Mucosa of descending colon (tissue), 3 donors: ENCODE results near the gene SRL. TPM values are rescaled to one million over a fixed set of nuclear protein-coding genes. Genes with fewer than 3 reads are reported as not detected.

Source experiments
- ATAC-seq: fragments of 200-7000 bp; cut with Tn5 transposase; one replicate; pipeline ENCODE4 v1.9.1; 2020; ENCODE audit warnings: mild to moderate bottlenecking, moderate library complexity
- DNase-seq, 3 donors: peaks; one replicate each; pipeline ENCODE4 v3.0.0-alpha.2; 2020
- H3K36me3 ChIP-seq: fragments of 200-600 bp; one replicate; pipeline ENCODE4 v1.8.0; 2021; ENCODE audit warnings: low read depth, mild to moderate bottlenecking
- H3K4me1 ChIP-seq: fragments of 200-600 bp; one replicate; pipeline ENCODE4 v1.8.0; 2021; ENCODE audit warnings: low read depth, mild to moderate bottlenecking
- H3K4me3 ChIP-seq: fragments of 200-600 bp; one replicate; pipeline ENCODE4 v1.8.0; 2021; ENCODE audit warnings: mild to moderate bottlenecking
- H3K9me3 ChIP-seq: fragments of 200-600 bp; one replicate; pipeline ENCODE4 v1.8.0; 2021; ENCODE audit warnings: mild to moderate bottlenecking
- CTCF ChIP-seq: fragments of 200-600 bp; IDR thresholded peaks from one replicate; pipeline ENCODE4 v1.8.0; 2022; ENCODE audit warnings: antibody characterized with exemption, mild to moderate bottlenecking
- intact Hi-C, 2 donors: fragments of 100-400 bp; cut with DNase I in 1 of 2; cut with micrococcal nuclease in 1 of 2; formaldehyde crosslinking; loops; one replicate each; pipeline versions ENCODE4 v1.11.0 to v1.11.1; 2022; cut with DNase I, micrococcal nuclease
- total RNA-seq, 3 donors: library from RNA; stranded (reverse); fragmentation: NEBNext Ultra II Directional in 2 of 3; extraction: Animal tissue kit (Norgen Biotek cat#: 25700) in 2 of 3; gene quantifications; one replicate each; pipeline versions ENCODE4 v1.2.1 to v1.2.4, GENCODE V29; 2021 to 2023
- donor health status: DM: no; HTN: no; CAD: no; lungs with moderate emphysema.
- donor health status: DM: no; HTN: no; CAD: no.
- donor health status: DM: no; HTN: yes; CAD: no.

SRL gene
- total RNA-seq, 3 donors from 2014 or later: 0.35 to 1.2 (median 0.41) TPM

GRCh38 chr16:4273858-4274311 lies 32.0 kb upstream of the SRL start:
- Histone ChIP-seq H3K36me3 (no peaks in the 10 kb centered on the region), H3K9me3 (no peaks in the 10 kb centered on the region), H3K4me3 (peak overlapping the region; percentile 34), H3K4me1 (peaks cover 9% of the 10 kb centered on the region)
- peak in 2 of 3 donors; percentile 74 to 79 for DNase-seq
- TF ChIP-seq CTCF: no peak
- ATAC-seq: peak; percentile 27
- intact Hi-C loops: no loop called here

DNA sequence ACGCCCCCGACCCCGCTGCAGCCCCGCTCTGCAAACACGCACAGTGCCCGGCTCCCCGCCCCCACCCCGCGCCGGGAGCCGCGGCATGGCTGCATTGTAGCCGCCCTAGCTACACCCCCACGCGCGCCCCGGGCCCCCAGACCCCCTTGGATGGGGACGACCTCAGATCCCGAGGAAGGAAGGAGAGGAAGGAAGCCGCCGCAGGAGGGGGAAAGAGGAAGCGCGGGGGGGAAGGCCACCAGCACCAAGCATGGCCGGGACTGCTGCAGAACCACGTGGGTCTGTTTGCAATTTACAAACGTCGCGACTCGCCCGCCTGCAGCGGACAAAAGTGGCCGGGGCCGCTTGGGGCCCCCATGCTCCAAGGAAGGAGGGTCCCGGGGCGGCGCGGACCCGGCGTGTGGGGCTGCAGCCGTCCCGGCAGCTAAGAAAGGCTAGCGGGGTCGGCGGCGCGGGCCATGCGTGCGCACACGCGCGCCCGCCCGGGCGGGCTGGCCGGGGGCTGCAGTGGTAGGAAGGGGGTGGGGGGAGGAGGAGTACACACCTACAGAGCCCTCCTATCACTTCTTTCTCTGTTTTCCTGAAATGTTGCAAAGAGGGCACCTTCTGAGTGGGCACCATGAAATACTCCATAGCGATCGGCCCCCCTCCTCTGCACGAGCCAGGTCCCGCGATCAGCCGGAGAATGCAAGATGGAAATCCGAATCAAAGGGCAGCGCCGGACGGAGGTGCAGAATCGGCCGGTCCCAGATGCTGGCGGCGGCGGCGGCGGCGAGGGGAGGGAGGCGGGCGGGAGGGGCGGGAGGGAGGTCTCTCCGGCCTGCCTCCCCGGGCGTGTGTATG lies 30.5 kb upstream of the SRL start:
- Histone ChIP-seq H3K36me3 (no peaks in the 10 kb centered on the region), H3K4me3 (peak overlapping the region; percentile 67), H3K4me1 (peaks cover 9% of the 10 kb centered on the region), H3K9me3 (no peaks in the 10 kb centered on the region)
- intact Hi-C loops: no loop called here
- no peak for TF ChIP-seq CTCF
- ATAC-seq: peak; percentile 28
- DNase-seq: peak in 2 of 3 donors; percentile 61 to 84

DNA sequence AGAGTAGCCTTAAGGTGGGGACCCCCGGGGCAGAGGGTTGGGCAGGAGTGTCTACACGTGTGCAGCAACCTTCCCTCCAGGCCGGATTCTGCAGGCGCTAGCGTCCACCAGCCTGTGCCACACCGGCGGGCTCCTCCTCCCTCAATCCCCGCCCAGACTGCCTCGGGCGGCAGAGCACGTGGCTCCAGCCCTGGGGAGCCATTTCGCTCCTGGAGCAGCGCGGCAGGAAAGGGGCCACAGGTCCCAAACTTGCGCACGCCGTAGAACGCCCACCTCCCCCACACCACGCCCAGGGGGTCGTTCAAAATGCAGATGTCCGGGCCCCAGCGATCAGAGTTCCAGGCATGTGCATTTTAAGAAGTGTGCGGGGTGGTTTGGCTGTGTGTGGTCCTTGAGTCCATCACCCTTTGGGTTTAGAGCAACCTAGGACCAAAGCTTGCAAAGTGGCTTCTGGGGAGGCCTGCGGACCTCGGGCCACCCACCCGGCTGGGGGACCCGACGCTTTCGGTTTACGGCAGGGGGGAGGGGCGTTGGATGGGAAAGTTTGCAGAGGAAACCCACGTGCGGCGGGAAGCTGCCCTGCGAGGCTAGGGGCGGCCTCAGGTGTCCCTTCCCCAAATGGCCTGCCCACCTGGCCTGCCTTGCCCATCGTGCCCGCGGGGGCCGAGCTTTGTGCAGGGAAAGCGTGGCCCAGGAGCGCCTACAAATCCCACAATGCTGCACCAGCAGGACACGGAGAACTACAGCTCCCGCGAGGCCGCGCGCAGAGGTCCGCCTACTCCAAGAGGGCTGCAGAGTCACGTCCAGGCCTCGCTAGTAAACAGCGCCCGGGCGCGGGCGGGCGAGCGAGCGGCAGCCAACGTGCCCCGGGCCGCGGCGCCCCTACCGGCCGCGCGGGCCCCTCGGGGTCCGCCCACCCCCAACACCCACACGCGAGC lies 29.6 kb upstream of the SRL start:
- Histone ChIP-seq H3K36me3 (no peaks in the 10 kb centered on the region), H3K4me3 (peak overlapping the region; percentile 67), H3K4me1 (peaks cover 9% of the 10 kb centered on the region), H3K9me3 (no peaks in the 10 kb centered on the region)
- intact Hi-C loops: no loop called here
- TF ChIP-seq CTCF: no peak
- DNase-seq (peak; percentile 94 to 97 (median 95)), ATAC-seq (peak; percentile 88)

DNA sequence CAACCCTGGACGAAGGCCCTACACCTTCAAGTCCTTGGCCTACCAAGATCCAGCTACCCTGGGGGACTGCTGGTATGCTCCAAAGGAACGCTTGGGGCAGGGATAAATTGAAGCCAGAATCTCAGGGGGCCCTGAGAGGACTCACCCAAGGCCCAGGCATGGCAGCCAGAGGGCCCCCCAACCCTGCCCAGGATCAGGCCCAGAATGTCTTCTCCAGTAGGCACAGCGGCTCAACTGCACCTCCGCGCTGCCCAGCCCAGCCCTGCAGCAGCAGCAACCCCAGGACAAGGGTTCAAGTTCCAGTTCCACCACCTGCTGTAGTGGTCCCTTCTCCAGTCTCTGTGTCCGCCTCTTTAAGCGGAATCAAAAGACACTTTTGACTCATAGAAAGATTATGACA lies 28.7 kb upstream of the SRL start:
- Histone ChIP-seq H3K4me1 (peaks cover 9% of the 10 kb centered on the region), H3K9me3 (no peaks in the 10 kb centered on the region), H3K4me3 (no peak overlapping the region), H3K36me3 (no peaks in the 10 kb centered on the region)
- DNase-seq (no peak), ATAC-seq (no peak)
- TF ChIP-seq CTCF: no peak
- intact Hi-C loops: no loop called here

DNA sequence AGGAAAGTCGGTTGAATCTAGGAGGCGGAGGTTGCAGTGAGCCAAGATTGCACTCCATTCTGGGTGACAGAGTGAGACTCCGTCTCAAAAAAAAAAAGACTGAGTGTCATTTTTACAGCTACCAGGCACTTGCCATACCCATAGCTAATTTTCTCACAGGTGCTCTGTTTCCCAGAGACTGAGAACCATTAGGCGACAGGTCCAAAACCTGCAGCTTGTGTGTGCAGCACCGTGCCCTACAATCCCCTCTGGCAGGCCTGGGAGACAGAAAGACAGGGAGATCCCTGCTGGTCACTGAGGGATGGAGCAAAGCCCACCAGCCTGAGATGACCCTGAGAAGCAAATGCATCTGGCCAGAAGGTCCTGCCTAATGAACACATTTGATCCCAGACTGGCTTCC lies 28.2 kb upstream of the SRL start:
- TF ChIP-seq CTCF: no peak
- intact Hi-C loops: no loop called here
- ATAC-seq (no peak), DNase-seq (no peak)
- Histone ChIP-seq H3K4me1 (peaks cover 9% of the 10 kb centered on the region), H3K4me3 (no peak overlapping the region), H3K36me3 (no peaks in the 10 kb centered on the region), H3K9me3 (no peaks in the 10 kb centered on the region)
